H1 (cell line): ENCODE measurements around the gene ZNF451.

Experiments used
- CBX8 ChIP-seq: fragments of 300-800, 300-1000 bp; sonication (generic); IDR thresholded peaks from 2 replicates; pipeline ENCODE4 v1.7.1; 2016; ENCODE audit warnings: low read depth, low read length, borderline replicate concordance
- CHD2 ChIP-seq: IDR thresholded peaks from 2 replicates; pipeline ENCODE4 v1.6.1; 2012; ENCODE audit warnings: low read length, improper control_type of control experiment
- CHD7 ChIP-seq: fragments of 300-600 bp; sonication (generic); IDR thresholded peaks from 2 replicates; pipeline ENCODE4 v1.7.1; 2012; ENCODE audit warnings: low read length, moderate library complexity, mild to moderate bottlenecking, inconsistent platforms; ENCODE audit not compliant: insufficient replicate concordance
- CTCF ChIP-seq, 3 experiments: IDR thresholded peaks; 1 replicate in 2 of 3; 2 replicates in 1 of 3; pipeline versions ENCODE4 v1.5.1 to v1.6.1; 2011; ENCODE audit warnings: low read length in 3 of 3, mild to moderate bottlenecking in 3 of 3, inconsistent platforms in 2 of 3, low read depth in 1 of 3, moderate library complexity in 1 of 3; ENCODE audit not compliant: insufficient read depth in 1 of 3; ENCODE audit errors: control extremely low read depth in 1 of 3
- EZH2 ChIP-seq: fragments of 200-600 bp; sonication (generic); IDR thresholded peaks from 2 replicates; pipeline ENCODE4 v1.7.1; 2012; ENCODE audit warnings: low read depth, mild to moderate bottlenecking, moderate library complexity, low read length, inconsistent platforms; ENCODE audit not compliant: severe bottlenecking
- POLR2A ChIP-seq, 2 experiments: IDR thresholded peaks; 1 replicate in 1 of 2; 2 replicates in 1 of 2; pipeline ENCODE4 v1.6.1; 2011; ENCODE audit warnings: low read depth in 2 of 2, low read length in 2 of 2, mild to moderate bottlenecking in 2 of 2; ENCODE audit errors: control extremely low read depth in 1 of 2
- POLR2AphosphoS5 ChIP-seq: IDR thresholded peaks from 2 replicates; pipeline ENCODE4 v1.6.1; 2011; ENCODE audit warnings: low read depth, low read length
- RFX5 ChIP-seq: IDR thresholded peaks from 2 replicates; pipeline ENCODE4 v1.6.1; 2011; ENCODE audit warnings: low read depth, low read length, improper control_type of control experiment, borderline replicate concordance
- TAF7 ChIP-seq: optimal IDR thresholded peaks from 2 replicates; pipeline ENCODE3; 2011; ENCODE audit warnings: low read depth, mild to moderate bottlenecking, inconsistent platforms, low read length, moderate library complexity, borderline replicate concordance

- TF ChIP-seq RFX5 (no peak), CTCF (IDR thresholded peaks at IDR 0.05; ENCODE audit: control extremely low read depth in 1 of 3, insufficient read depth in 1 of 3, low read depth in 1 of 3, low read length in 3 of 3) (no peak), TAF7 (no peak), POLR2A (IDR thresholded peaks at IDR 0.05; ENCODE audit: control extremely low read depth in 1 of 2, low read depth in 2 of 2, low read length in 2 of 2) (no peak), POLR2AphosphoS5 (no peak), CHD2 (no peak), EZH2 (no peak), CHD7 (no peak), CBX8 (no peak)
Observed at GRCh38 chr6:57078531-57079207, 11.3 kb upstream of the ZNF451 start.
